Effector CD4-positive, alpha-beta T cell (primary cell): ENCODE data around the gene DDX19B.
"Not testable (repeated sequence)": the region's sequence is repeated elsewhere in the genome, so short reads cannot be mapped to it uniquely, and the experiment has no call there.

Source experiments
- DNase-seq: peaks from one replicate; pipeline ENCODE4 v3.0.0-alpha.2; 2020
- total RNA-seq: gene quantifications from one replicate; lab custom pipeline; 2026; lab: John Stamatoyannopoulos, UW

The DDX19B gene
- 22.3 reads per million, percentile 49 among the genes with 10 or more reads in this experiment for total RNA-seq

- DNase-seq = peak; percentile 36
These were observed at the start of gene DDX19B for GRCh38 chr16:70298988-70299938. TSS of gene DDX19B (plus strand) at chr16:70299186. CDS start at chr16:70299298, 112 bp downstream.

- DNase-seq = not testable (repeated sequence)
These were observed 49.3 kb upstream of the DDX19B start for GRCh38 chr16:70249697-70250096.

- DNase-seq = peak; percentile 21
These were observed 48.0 kb upstream of the DDX19B start for GRCh38 chr16:70250748-70251628.

- DNase-seq = peak; percentile 90
These were observed 47.2 kb upstream of the DDX19B start, which contains the start of gene EXOSC6 for GRCh38 chr16:70251629-70252354. TSS of gene EXOSC6 (minus strand) at chr16:70251940. CDS start at chr16:70251900, 40 bp downstream.

- DNase-seq = no peak
These were observed 46.5 kb upstream of the DDX19B start for GRCh38 chr16:70252355-70252988.

GRCh38 chr16:70253291-70254106 lies 45.5 kb upstream of the DDX19B start:
- DNase-seq = peak; percentile 28

GRCh38 chr16:70254180-70254964 lies 44.6 kb upstream of the DDX19B start:
- DNase-seq = no peak

- DNase-seq = no peak
These were observed 44.1 kb upstream of the DDX19B start for GRCh38 chr16:70254965-70255286.

- DNase-seq = no peak
These were observed 43.4 kb upstream of the DDX19B start for GRCh38 chr16:70255574-70255973.

GRCh38 chr16:70257391-70257790 lies 41.6 kb upstream of the DDX19B start:
- DNase-seq = no peak

GRCh38 chr16:70258065-70258464 lies 40.9 kb upstream of the DDX19B start:
- no peak for DNase-seq

- DNase-seq = no peak
These were observed 40.0 kb upstream of the DDX19B start for GRCh38 chr16:70258946-70259345.

- DNase-seq = not testable (repeated sequence)
These were observed 39.1 kb upstream of the DDX19B start for GRCh38 chr16:70259903-70260302.

- DNase-seq = no peak
These were observed 31.5 kb upstream of the DDX19B start for GRCh38 chr16:70267516-70267915.

- not testable (repeated sequence) for DNase-seq
These were observed 31.1 kb upstream of the DDX19B start for GRCh38 chr16:70267922-70268321.

- no peak for DNase-seq
These were observed 29.5 kb upstream of the DDX19B start for GRCh38 chr16:70269471-70269870.

GRCh38 chr16:70270176-70270575 lies 28.8 kb upstream of the DDX19B start:
- DNase-seq = no peak

- DNase-seq = no peak
These were observed 27.3 kb upstream of the DDX19B start for GRCh38 chr16:70271696-70272095.

- DNase-seq = no peak
These were observed 22.6 kb upstream of the DDX19B start for GRCh38 chr16:70276392-70276791.

- not testable (repeated sequence) for DNase-seq
These were observed 11.5 kb upstream of the DDX19B start for GRCh38 chr16:70287304-70287971.
